ENCODE measurements around the gene LAGE3.
A peak's percentile ranks its signal among the peaks of the same experiment; 100 is the strongest.

The LAGE3 gene, protein sequence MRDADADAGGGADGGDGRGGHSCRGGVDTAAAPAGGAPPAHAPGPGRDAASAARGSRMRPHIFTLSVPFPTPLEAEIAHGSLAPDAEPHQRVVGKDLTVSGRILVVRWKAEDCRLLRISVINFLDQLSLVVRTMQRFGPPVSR

GRCh38 chrX:154478728-154479622, at the start of gene LAGE3:
Gene LAGE3, minus strand, starts transcription at chrX:154479281. Its CDS starts 366 bp downstream, at chrX:154478915.
- DNase-seq (ENCODE audit: low spot score) = peak; percentile 92

DNA sequence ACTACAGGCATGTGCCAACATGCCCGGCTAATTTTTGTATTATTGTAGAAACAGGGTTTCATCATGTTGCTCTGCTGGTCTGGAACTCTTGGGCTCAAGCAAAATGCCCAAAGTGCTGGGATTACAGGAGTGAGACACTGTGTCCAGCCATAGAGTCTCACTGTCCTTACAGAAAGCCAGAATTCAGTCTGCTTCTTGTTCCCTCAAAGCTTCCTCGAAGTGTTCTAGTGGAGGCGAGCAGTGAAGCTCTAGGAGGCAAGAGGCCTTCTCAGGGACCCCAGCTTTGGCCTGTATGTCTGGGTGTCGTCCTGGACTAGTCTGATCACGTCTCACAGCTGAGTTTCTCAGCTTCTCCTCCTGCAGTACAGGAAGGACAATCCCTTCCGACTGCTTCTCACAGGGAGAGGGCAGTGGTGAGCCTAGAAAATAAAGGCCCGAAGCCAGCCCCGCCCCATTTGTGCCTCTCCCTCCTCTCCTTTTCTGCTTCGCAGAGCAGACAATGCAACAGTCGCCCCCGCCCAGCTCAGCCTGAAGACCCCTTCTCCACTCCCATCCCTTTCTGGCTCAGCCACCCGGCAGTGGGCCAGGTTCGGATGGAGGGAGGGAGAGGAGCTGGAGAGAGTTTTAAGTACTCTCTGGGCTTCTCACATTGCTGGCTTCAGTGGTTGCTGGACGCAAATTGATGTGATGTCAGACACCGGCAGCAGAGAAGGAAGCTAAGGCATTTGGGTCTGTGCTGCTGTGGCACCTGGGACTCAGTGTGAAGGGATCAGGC, 48.0 kb upstream of the LAGE3 start:
- peak; percentile 69 for DNase-seq (ENCODE audit: low spot score)

DNA sequence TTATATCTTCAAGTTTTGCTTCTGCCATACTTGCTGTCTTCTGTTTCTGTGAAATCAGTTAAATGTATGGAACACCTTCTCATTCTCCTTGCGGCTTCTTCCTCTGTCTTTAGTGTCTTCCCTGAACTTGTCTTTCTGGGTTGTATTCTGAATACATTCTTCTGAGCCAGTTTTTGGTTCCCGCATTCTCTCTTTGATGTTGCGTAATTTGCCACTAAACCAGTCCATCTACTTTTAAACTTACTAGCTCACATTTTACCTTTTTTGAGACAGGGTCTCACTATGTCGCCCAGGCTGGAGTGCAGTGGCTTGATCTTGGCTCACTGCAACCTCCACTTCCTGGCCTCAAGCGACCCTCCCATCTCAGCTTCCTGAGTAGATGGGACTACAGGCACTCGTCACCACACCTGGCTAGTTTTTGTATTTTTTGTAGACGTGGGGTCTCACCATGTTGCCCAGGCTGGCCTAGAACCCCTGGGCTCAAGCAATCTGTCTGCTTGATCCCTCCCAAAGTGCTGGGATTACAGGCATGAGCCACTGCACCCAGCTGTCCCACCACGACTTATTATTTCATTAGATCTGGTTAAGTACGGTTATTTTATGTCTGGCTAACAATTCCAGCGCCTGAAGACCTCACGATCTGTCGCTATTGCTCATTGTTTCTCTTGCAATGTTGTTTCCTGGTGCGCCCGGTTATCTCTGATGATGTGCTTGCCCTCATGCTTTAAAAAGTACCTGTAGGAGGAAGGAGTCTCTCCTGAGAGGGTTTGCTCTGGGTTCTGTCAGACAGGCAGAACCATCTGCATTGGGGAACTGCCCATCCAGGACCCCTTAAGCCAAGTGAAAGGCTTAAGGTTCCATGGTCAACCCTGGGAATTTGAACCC, 46.8 kb upstream of the LAGE3 start:
- no peak for DNase-seq (ENCODE audit: low spot score)

GRCh38 chrX:154519389-154519788, 40.3 kb upstream of the LAGE3 start:
- DNase-seq (ENCODE audit: low spot score) = no peak

GRCh38 chrX:154517101-154517781, 38.2 kb upstream of the LAGE3 start:
- DNase-seq (ENCODE audit: low spot score) = no peak

GRCh38 chrX:154516656-154517100, 37.6 kb upstream of the LAGE3 start:
- DNase-seq (ENCODE audit: low spot score) = no peak

- DNase-seq (ENCODE audit: low spot score) = peak; percentile 74
These were observed 37.0 kb upstream of the LAGE3 start, which contains the start of gene FAM3A for GRCh38 chrX:154515966-154516655. Gene FAM3A, minus strand, starts transcription at chrX:154516232. Its CDS starts 460 bp downstream, at chrX:154515772.

DNA sequence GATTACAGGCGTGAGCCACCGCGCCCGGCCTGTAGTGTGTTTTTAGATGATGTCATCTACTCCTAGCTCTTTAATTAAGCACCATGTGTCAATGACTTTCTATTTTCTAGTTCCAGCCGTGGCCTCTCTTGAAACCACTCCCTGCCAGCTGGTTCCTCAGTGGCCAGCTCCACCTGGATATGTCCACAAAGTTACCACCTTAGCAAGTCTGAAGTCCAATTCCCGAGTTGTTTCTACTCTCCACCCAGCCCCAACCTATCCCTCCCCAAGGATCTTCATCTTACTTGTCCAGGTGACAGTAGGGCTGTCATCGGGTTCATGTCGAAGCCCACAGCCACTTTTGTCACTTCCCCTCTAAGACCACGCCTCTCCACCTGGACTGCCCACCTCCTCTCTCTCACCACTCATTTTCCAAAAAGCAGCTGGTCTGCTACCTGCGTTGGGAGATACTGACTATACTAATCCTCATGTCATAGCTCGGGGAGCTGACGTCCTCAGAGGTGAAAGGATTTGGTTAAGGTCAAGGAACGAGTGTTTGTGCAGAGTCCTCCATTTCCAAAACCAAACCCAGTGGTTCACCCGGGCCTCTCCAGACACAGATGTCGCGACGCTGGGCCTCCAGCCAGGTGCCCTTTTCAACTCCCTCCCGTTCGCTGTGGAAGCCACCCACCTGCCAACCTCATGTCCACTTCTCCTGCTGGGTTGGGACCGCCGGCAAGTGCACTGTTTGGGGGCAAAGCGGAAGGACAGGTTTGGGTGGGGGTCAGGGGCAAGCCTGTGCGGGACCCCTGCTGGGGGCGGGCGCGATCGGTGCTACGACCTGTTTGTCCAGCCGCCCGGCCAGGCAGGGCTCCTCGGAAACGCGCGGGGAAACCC, 36.2 kb upstream of the LAGE3 start:
- no peak for DNase-seq (ENCODE audit: low spot score)

GRCh38 chrX:154513716-154514115, 34.6 kb upstream of the LAGE3 start:
- DNase-seq (ENCODE audit: low spot score) = no peak

GRCh38 chrX:154512879-154513553, 33.9 kb upstream of the LAGE3 start:
- no peak for DNase-seq (ENCODE audit: low spot score)

DNA sequence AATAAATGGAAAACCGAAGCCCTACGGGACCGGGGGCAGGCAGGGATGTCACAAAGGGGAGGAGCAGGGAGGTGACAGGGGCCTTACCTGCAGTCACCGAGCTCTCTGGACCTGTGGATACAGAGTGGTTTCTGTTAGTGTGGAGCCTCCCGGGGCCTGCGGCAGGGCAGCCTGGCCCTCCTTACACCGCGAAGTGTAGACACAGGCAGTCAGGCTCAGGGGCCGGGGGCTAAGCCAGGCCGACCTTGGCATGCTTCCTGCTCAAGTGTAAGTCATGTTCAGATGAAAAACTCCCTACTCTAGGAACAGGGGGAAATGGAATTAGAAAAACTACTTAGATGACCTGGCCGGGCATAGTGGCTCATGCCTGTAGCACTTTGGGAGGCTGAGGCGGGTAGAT, 32.7 kb upstream of the LAGE3 start:
- DNase-seq (ENCODE audit: low spot score) = no peak

DNA sequence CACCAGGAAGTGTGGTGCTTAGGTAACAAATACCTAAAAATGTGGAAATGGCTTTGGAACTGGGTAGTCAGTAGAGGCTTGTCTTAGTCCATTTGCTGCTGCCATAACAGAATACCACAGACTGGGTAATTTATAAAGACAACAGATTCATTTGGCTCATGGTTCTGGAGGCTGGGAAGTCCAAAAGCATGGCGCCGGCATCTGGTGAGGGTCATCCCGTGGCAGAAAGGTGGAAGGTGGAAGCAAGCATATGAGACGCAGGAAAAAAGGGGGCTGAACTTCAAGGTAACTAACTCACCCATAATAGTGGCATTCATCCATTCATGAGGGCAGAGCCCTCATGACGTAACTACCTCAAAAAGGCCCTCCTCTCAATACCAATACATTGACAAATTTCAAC, 30.4 kb upstream of the LAGE3 start:
- no peak for DNase-seq (ENCODE audit: low spot score)

GRCh38 chrX:154508384-154508745, 29.3 kb upstream of the LAGE3 start:
- no peak for DNase-seq (ENCODE audit: low spot score)

DNA sequence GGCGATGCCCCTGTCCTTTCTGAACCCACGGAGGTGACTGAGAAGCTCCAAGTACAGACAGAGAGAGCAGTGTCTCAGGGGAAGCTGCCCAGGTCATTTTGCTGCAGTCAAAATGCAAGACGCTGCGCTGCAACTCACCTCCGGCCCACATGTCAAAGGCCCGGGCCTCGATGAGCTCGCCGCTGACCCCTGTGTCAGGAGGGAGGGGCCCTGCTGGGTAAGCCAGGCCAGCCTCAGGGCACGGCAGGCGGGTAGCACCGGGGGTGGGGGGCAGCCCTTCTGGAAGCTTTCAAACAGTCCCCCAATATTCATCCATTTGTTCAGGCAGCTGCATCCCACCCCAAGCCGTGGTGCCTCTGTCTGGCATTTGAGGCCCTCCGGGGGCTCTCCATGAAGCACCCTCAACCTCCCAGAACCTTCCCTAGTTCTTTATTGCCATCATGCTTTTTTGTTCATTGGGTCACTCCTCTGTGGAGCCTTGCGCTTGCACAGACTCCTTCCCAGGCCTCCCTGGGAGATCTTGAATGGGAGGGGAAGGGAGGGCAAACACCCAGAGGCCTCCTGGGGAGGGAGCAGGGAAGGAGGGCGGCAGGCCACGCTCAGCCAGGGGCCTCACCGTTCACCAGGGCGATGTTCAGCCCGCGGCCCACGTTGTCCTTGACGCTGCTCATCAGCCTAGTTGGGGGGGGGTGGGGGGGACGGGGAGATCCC, 28.7 kb upstream of the LAGE3 start:
- no peak for DNase-seq (ENCODE audit: low spot score)

DNA sequence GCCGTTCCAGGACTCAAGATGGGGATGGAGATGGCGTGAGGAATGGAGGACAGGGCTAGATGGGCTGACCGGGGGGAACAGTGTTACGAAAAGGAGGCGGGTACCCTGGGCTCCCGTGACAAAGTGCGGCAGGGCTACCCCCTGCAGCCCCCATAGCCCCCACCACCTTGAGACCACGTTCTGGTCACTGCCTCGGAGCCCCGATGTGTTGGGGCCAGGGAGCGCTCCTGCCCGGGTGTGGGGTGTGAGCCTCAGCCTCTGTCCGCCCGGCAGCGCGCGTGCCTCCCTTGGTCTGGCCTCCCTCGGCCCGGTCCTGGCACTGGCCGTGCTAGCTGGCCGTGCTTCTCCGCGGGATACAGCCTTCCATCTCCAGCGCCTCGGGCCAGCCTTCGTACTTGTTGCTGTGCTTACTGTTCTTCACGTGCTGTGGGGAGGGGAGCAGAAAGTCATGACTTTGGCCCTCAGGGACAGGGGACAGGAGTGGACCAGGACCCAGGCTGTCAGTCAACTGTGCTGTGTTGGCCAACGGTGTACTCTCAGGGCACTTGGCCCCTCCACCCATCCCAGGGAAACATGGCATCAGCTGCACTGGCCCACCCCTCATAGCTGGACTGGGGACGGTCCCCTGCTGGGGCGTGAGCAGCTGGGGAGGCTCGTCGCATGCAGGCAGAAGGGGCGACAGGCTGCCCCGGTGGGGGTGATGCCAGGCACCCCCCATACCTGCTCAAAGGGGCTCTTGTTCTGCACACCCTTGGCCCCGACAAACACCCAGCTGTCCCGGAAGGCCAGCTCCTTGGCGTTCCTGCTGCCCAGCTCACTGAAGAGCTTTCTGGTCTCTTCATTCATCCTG, 27.6 kb upstream of the LAGE3 start:
- no peak for DNase-seq (ENCODE audit: low spot score)

DNA sequence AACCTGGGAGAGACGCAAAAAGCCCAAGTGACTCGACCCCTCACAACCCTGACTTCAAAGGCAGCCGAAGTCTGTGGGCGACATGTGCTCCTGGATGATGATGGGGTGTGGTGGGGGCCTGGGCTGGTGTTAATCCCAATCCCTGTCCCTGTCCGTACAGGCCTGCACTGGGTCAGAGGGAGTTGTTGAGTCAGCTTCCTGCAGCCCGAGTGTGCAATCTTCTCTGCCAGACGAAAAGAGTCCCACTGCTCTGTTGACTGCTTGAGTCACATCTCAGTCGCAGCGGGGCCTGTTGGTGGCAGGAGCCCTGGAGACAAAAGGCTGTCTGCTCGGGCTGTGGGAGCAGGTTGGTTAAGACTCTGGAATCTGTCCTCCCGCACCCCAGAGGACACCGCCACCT, 26.7 kb upstream of the LAGE3 start:
- DNase-seq (ENCODE audit: low spot score) = no peak

DNA sequence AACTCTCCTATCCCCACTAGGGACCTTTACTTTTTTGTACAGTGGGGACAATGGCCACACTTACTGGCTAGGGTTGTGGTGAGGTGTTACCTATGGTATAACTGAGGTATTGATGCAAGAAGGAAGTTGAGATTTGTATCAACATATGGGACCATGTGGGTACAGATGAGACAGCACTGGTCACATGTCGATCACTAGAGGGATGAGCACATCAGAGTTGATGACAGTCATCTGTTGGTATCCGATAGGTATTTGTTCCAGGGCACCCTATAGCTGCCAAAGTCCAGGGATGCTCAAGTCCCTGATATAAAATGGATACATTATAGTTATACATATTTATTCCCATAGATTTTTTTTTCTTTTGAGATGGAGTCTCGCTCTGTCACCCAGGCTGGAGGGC, 23.9 kb upstream of the LAGE3 start:
- DNase-seq (ENCODE audit: low spot score) = no peak

Data from COLO829 (cell line).